Measurements from ENCODE around the gene POLG2.
"Not testable (repeated sequence)": the region's sequence is repeated elsewhere in the genome, so short reads cannot be mapped to it uniquely, and the experiment has no call there.

POLG2 gene

GRCh38 chr17:64439956-64440355 lies 56.9 kb downstream of the POLG2 start:
- no peak for DNase-seq (ENCODE audit: low spot score)

GRCh38 chr17:64439521-64439920 lies 57.3 kb downstream of the POLG2 start:
- DNase-seq (ENCODE audit: low spot score): not testable (repeated sequence)

- DNase-seq (ENCODE audit: low spot score): no peak
These were observed 58.8 kb downstream of the POLG2 start for GRCh38 chr17:64437944-64438525.

- no peak for DNase-seq (ENCODE audit: low spot score)
These were observed 65.3 kb downstream of the POLG2 start for GRCh38 chr17:64431534-64431933.

- DNase-seq (ENCODE audit: low spot score): not testable (repeated sequence)
These were observed 66.8 kb downstream of the POLG2 start for GRCh38 chr17:64430036-64430435.

GRCh38 chr17:64428406-64428805 lies 68.4 kb downstream of the POLG2 start:
- DNase-seq (ENCODE audit: low spot score): no peak
